MM.1S (cell line): ENCODE data around the gene VTA1.

ENCODE experiments used
- DNase-seq: peaks from one replicate; pipeline ENCODE4 v3.0.0-alpha.2; 2015
- H2AFZ ChIP-seq: fragments of 300-600 bp; sonication (generic); 2 replicates; pipeline ENCODE4 v1.6.0; 2016; ENCODE audit warnings: antibody characterized with exemption, low read length
- H3F3A ChIP-seq: fragments of 300-600 bp; sonication (generic); 2 replicates; pipeline ENCODE4 v1.6.1; 2016; ENCODE audit warnings: mild to moderate bottlenecking, antibody characterized with exemption, low read length, moderate library complexity, mixed read lengths; ENCODE audit not compliant: insufficient read depth
- H3K27ac ChIP-seq: fragments of 300-600 bp; sonication (generic); 2 replicates; pipeline ENCODE4 v1.5.1; 2016; ENCODE audit warnings: mild to moderate bottlenecking, low read length
- H3K27me3 ChIP-seq: fragments of 300-600 bp; sonication (generic); replicated peaks from 2 replicates; pipeline ENCODE4 v1.6.0; 2016; ENCODE audit warnings: low read length; ENCODE audit not compliant: insufficient read depth
- H3K36me3 ChIP-seq: fragments of 300-600 bp; sonication (generic); replicated peaks from 2 replicates; pipeline ENCODE4 v1.6.1; 2016; ENCODE audit warnings: mild to moderate bottlenecking, low read length, mixed read lengths; ENCODE audit not compliant: insufficient read depth
- H3K4me1 ChIP-seq: fragments of 300-600 bp; sonication (generic); 2 replicates; pipeline ENCODE4 v1.6.1; 2016; ENCODE audit warnings: low read length, mixed read lengths
- H3K4me2 ChIP-seq: fragments of 300-600 bp; sonication (generic); 2 replicates; pipeline ENCODE4 v1.6.0; 2016; ENCODE audit warnings: low read depth, low read length
- H3K4me3 ChIP-seq: fragments of 300-600 bp; sonication (generic); 2 replicates; pipeline ENCODE4 v1.5.1; 2016; ENCODE audit warnings: low read length, mixed read lengths
- H3K79me2 ChIP-seq: fragments of 300-600 bp; sonication (generic); 2 replicates; pipeline ENCODE4 v1.6.1; 2016; ENCODE audit warnings: mixed run types, low read length, mixed read lengths
- H3K9ac ChIP-seq: fragments of 300-600 bp; sonication (generic); 2 replicates; pipeline ENCODE4 v1.6.1; 2016; ENCODE audit warnings: low read length, mixed read lengths
- H3K9me2 ChIP-seq: fragments of 300-600 bp; sonication (generic); replicated peaks from 2 replicates; pipeline ENCODE4 v1.6.1; 2016; ENCODE audit warnings: mild to moderate bottlenecking, low read length, mixed read lengths; ENCODE audit not compliant: insufficient read depth
- H3K9me3 ChIP-seq: fragments of 300-600 bp; sonication (generic); replicated peaks from 2 replicates; pipeline ENCODE4 v1.6.1; 2016; ENCODE audit warnings: mild to moderate bottlenecking, low read length, mixed read lengths; ENCODE audit not compliant: insufficient read depth
- H4K20me1 ChIP-seq: fragments of 300-600 bp; sonication (generic); 2 replicates; pipeline ENCODE4 v1.6.1; 2016; ENCODE audit warnings: mild to moderate bottlenecking, low read length, moderate library complexity, mixed read lengths; ENCODE audit not compliant: insufficient read depth
- EZH2 ChIP-seq: fragments of 300-600 bp; sonication (generic); optimal IDR thresholded peaks from 2 replicates; pipeline ENCODE3; 2017; ENCODE audit warnings: low read depth, mild to moderate bottlenecking, antibody characterized with exemption, low read length, mixed read lengths
- EZH2phosphoT487 ChIP-seq: fragments of 300-600 bp; sonication (generic); IDR thresholded peaks from 2 replicates; pipeline ENCODE4 v1.6.1; 2018; ENCODE audit warnings: antibody characterized with exemption, low read length
- TF ChIP-seq, protein P1 (sequence below): fragments of 300-600 bp; sonication (generic); IDR thresholded peaks from 2 replicates; pipeline ENCODE4 v1.5.1; 2016; ENCODE audit warnings: antibody characterized with exemption, low read length, mixed read lengths

VTA1 gene

DNA sequence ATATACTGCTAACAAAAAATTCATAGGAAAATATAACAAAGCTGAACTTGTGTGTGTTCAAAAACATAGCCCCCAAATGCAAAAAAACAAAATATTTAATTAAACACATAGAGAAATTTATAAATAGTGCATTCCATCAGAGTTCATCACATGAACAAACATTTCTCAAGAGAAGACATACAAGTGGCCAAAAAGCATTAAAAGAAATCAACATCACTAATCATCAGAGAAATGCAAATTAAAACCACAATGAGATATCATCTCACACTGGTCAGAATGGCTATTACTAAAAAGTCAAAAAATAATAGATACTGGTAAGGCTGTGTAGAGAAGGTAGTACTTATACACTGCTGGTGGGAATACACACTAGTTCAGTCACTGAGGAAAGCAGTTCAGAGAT lies 115.2 kb downstream of the VTA1 start:
- TF ChIP-seq EZH2 (no peak), EZH2phosphoT487 (no peak)
- TF ChIP-seq, protein P1, sequence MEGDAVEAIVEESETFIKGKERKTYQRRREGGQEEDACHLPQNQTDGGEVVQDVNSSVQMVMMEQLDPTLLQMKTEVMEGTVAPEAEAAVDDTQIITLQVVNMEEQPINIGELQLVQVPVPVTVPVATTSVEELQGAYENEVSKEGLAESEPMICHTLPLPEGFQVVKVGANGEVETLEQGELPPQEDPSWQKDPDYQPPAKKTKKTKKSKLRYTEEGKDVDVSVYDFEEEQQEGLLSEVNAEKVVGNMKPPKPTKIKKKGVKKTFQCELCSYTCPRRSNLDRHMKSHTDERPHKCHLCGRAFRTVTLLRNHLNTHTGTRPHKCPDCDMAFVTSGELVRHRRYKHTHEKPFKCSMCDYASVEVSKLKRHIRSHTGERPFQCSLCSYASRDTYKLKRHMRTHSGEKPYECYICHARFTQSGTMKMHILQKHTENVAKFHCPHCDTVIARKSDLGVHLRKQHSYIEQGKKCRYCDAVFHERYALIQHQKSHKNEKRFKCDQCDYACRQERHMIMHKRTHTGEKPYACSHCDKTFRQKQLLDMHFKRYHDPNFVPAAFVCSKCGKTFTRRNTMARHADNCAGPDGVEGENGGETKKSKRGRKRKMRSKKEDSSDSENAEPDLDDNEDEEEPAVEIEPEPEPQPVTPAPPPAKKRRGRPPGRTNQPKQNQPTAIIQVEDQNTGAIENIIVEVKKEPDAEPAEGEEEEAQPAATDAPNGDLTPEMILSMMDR = no peak
- H3F3A ChIP-seq = no peaks in the 10 kb centered on the region
- no peaks in the 10 kb centered on the region for H3K27me3 ChIP-seq
- no peak overlapping the region for H3K4me2 ChIP-seq
- no peaks in the 10 kb centered on the region for H4K20me1 ChIP-seq
- no peak overlapping the region for H3K27ac ChIP-seq
- H3K9me3 ChIP-seq = no peaks in the 10 kb centered on the region
- no peaks in the 10 kb centered on the region for H3K36me3 ChIP-seq
- H3K9ac ChIP-seq = no peak overlapping the region
- no peak overlapping the region for H2AFZ ChIP-seq
- H3K4me3 ChIP-seq = no peak overlapping the region
- no peaks in the 10 kb centered on the region for H3K9me2 ChIP-seq
- no peak for DNase-seq
- H3K4me1 ChIP-seq = no peaks in the 10 kb centered on the region
- no peaks in the 10 kb centered on the region for H3K79me2 ChIP-seq

DNA sequence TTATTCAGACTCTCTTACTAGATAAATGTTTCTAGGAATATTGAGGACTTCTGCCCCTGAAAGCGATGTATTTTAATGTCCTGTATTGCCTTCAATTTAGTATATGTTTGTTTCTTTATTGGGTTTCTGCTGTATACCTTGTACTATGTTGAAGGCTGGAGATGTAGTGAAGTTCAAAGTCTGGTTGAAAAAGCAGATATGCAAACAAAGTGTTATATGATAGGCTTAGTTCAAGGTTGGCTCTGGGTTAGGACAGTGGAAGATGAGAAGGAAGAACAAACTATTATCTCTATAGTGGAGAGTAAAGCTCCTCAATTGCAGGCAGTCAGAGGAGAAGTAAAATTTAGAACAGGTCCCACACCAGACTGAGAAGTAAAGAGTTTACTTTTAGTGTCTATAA lies 118.4 kb downstream of the VTA1 start:
- no peaks in the 10 kb centered on the region for H3K4me1 ChIP-seq
- H3K9ac ChIP-seq = no peak overlapping the region
- no peak overlapping the region for H3K4me3 ChIP-seq
- no peak for DNase-seq
- no peaks in the 10 kb centered on the region for H3K9me2 ChIP-seq
- no peaks in the 10 kb centered on the region for H3K79me2 ChIP-seq
- H3K9me3 ChIP-seq = no peaks in the 10 kb centered on the region
- H3K27ac ChIP-seq = no peak overlapping the region
- H3F3A ChIP-seq = no peaks in the 10 kb centered on the region
- no peaks in the 10 kb centered on the region for H4K20me1 ChIP-seq
- no peak overlapping the region for H3K4me2 ChIP-seq
- no peaks in the 10 kb centered on the region for H3K36me3 ChIP-seq
- no peaks in the 10 kb centered on the region for H3K27me3 ChIP-seq
- H2AFZ ChIP-seq = no peak overlapping the region
- TF ChIP-seq EZH2phosphoT487 (no peak), EZH2 (no peak)
- TF ChIP-seq, protein P1 = no peak

DNA sequence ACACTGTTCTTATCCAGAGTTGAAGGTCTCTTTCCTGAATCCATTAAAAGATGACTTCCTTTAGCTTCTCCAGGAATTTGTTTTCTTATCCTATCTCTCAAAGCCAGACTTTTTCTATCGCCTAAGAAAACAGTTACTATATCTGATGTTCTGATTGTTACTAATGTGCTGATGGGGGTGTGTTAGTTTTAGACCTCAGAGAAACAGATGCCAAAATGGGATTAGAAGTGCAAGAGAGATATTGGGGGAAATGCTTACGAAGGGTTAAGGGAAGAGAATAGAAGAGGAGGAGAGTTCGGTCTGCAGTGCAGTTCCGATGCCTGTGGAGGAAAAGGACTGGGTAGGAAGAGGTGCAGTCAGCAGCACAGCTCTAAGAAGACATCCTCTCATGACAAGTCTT lies 119.0 kb downstream of the VTA1 start:
- no peaks in the 10 kb centered on the region for H3K27me3 ChIP-seq
- no peaks in the 10 kb centered on the region for H4K20me1 ChIP-seq
- H2AFZ ChIP-seq = no peak overlapping the region
- H3K4me1 ChIP-seq = no peaks in the 10 kb centered on the region
- no peak overlapping the region for H3K4me2 ChIP-seq
- no peaks in the 10 kb centered on the region for H3K36me3 ChIP-seq
- no peak overlapping the region for H3K4me3 ChIP-seq
- no peak for TF ChIP-seq EZH2phosphoT487
- no peak for TF ChIP-seq EZH2
- TF ChIP-seq, protein P1 = no peak
- H3K27ac ChIP-seq = no peak overlapping the region
- no peak overlapping the region for H3K9ac ChIP-seq
- no peaks in the 10 kb centered on the region for H3K9me2 ChIP-seq
- H3F3A ChIP-seq = no peaks in the 10 kb centered on the region
- no peaks in the 10 kb centered on the region for H3K9me3 ChIP-seq
- DNase-seq = no peak
- no peaks in the 10 kb centered on the region for H3K79me2 ChIP-seq
